K562 (cell line): ENCODE measurements around the gene ANTKMT. TPM values are rescaled to one million over a fixed set of nuclear protein-coding genes. Genes with fewer than 3 reads are reported as not detected.

Experiments used
- CBX1 ChIP-seq: sonication (generic); IDR thresholded peaks from 2 replicates; pipeline ENCODE4 v1.6.1; 2016; ENCODE audit warnings: antibody characterized with exemption, low read depth, mild to moderate bottlenecking
- CSDE1 ChIP-seq, 2 experiments: fragments of 450-650 bp; IDR thresholded peaks; 2 replicates each; pipeline ENCODE4 v1.6.1; 2016; ENCODE audit warnings: mild to moderate bottlenecking in 1 of 2
- CTBP1 ChIP-seq: fragments of 450-650 bp; IDR thresholded peaks from 2 replicates; pipeline ENCODE4 v1.6.1; 2016; ENCODE audit warnings: borderline replicate concordance
- DNMT1 ChIP-seq: fragments of 450-650 bp; IDR thresholded peaks from 2 replicates; pipeline ENCODE4 v1.6.1; 2016; ENCODE audit warnings: antibody characterized with exemption, mild to moderate bottlenecking
- EP400 ChIP-seq: fragments of 450-650 bp; IDR thresholded peaks from 2 replicates; pipeline ENCODE4 v1.6.1; 2017; ENCODE audit warnings: antibody characterized with exemption, mild to moderate bottlenecking, moderate library complexity
- KAT8 ChIP-seq: fragments of 450-650 bp; IDR thresholded peaks from 2 replicates; pipeline ENCODE4 v1.6.1; 2016; ENCODE audit warnings: low read depth, mild to moderate bottlenecking
- L3MBTL2 ChIP-seq: fragments of 450-650 bp; IDR thresholded peaks from 2 replicates; pipeline ENCODE4 v1.6.1; 2016; ENCODE audit warnings: mild to moderate bottlenecking, moderate library complexity
- NCOA6 ChIP-seq: fragments of 450-650 bp; IDR thresholded peaks from 2 replicates; pipeline ENCODE4 v1.6.1; 2017; ENCODE audit warnings: mild to moderate bottlenecking
- OTX1 ChIP-seq: fragments of 450-650 bp; formaldehyde crosslinking; IDR thresholded peaks from 2 replicates; pipeline ENCODE4 v1.4.0; 2022; ENCODE audit warnings: mild to moderate bottlenecking
- RB1 ChIP-seq: fragments of 450-650 bp; IDR thresholded peaks from 2 replicates; pipeline ENCODE4 v1.6.1; 2017; ENCODE audit warnings: low read depth, mild to moderate bottlenecking
- RNF2 ChIP-seq: sonication (generic); IDR thresholded peaks from 2 replicates; pipeline ENCODE4 v1.6.1; 2016
- TBP ChIP-seq: optimal IDR thresholded peaks from 2 replicates; pipeline ENCODE3; 2011; ENCODE audit warnings: low read depth, low read length, improper control_type of control experiment
- polyA plus RNA-seq, 8 experiments: library from polyadenylated mRNA; depleted of rRNA in 4 of 8; stranded (reverse) in 5 of 8; unstranded in 3 of 8; fragments of >200 nt; fragmentation: Nextera tagmentation in 2 of 8; fragmentation: Illumina TruSeq in 1 of 8; extraction: Ambion mirVana in 2 of 8; extraction: Trizol in 1 of 8; gene quantifications; 2 replicates each; pipeline versions ENCODE4 v1.2.1 to v1.2.3, GENCODE V29; 2011 to 2014; ENCODE audit warnings: inconsistent platforms in 1 of 8, missing spikeins in 1 of 8
- total RNA-seq, 7 experiments: library from RNA; depleted of rRNA in 6 of 7; stranded (reverse); fragments of >200 nt in 6 of 7; fragmentation: Illumina TruSeq in 2 of 7; extraction: Trizol in 2 of 7; gene quantifications; 2 replicates each; pipeline versions ENCODE4 v1.2.1 to v1.2.3, GENCODE V29; 2011 to 2021; ENCODE audit warnings: low replicate concordance in 1 of 7
- TF ChIP-seq, protein P1 (sequence below), 2 experiments: fragments of 450-650 bp in 1 of 2; IDR thresholded peaks; 2 replicates each; pipeline ENCODE4 v1.6.1; 2011 to 2017; ENCODE audit warnings: low read depth in 2 of 2, antibody characterized with exemption in 1 of 2, borderline replicate concordance in 1 of 2, low read length in 1 of 2, mild to moderate bottlenecking in 1 of 2, mixed read lengths in 1 of 2; ENCODE audit not compliant: control insufficient read depth in 1 of 2
- TF ChIP-seq, protein P2 (sequence below): fragments of 150-350 bp; conservative IDR thresholded peaks from 2 replicates; pipeline ENCODE4 v1.6.1; 2014; ENCODE audit warnings: low read length
- TF ChIP-seq, protein P3 (sequence below), 2 experiments: fragments of 200-800 bp in 1 of 2; sonication (Bioruptor generic) in 1 of 2; sonication (generic) in 1 of 2; formaldehyde crosslinking in 1 of 2; IDR thresholded peaks in 1 of 2; conservative IDR thresholded peaks in 1 of 2; 2 replicates each; pipeline versions ENCODE4 v1.5.0 to v1.6.1; 2016 to 2020; ENCODE audit warnings: missing compliant biosample characterization in 1 of 2, missing genetic modification characterization in 1 of 2, missing genetic modification reagents in 1 of 2
- TF ChIP-seq, protein P4 (sequence below): sonication (generic); formaldehyde crosslinking; IDR thresholded peaks from 2 replicates; pipeline ENCODE4 v1.4.0; 2020; ENCODE audit warnings: mild to moderate bottlenecking, missing genetic modification reagents
- TF ChIP-seq, protein P5 (sequence below): fragments of 250-450 bp; sonication (Bioruptor Pico); IDR thresholded peaks from 2 replicates; pipeline ENCODE4 v1.8.0; 2022; ENCODE audit warnings: inconsistent platforms

The ANTKMT gene
- total and polyA plus RNA-seq, 9 of the 15 experiments (the other 6 are each of a cell fraction or from before 2014, with no cell fraction given), result 0.58 to 217 (median 19.1) TPM

DNA sequence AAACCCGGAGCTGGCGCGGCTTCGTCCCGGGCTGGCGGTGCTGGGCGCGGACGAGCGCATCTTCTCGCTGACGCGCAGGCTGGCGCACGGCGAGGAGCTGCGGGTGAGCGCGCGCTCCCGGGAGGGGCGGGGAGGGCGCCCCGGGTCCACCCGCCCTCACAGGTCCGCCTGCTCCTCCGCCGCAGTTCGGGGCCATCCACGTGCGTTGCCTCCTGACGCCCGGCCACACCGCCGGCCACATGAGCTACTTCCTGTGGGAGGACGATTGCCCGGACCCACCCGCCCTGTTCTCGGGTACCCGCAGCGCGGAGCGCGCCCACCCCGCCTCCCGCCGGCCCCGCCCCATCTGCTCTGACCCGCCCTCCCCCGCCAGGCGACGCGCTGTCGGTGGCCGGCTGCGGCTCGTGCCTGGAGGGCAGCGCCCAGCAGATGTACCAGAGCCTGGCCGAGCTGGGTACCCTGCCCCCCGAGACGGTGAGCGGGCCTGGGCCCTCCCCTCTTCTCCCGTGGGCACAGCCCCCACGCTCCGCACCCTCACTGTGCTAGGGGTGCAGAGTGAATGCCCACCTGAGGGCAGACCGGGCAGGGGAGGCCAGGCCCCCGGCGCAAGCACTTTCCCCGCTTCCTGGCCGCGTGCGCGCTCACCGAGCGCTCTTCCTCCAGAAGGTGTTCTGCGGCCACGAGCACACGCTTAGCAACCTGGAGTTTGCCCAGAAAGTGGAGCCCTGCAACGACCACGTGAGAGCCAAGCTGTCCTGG, 7.4 kb downstream of the ANTKMT start (continued):
- TF ChIP-seq, protein P1, sequence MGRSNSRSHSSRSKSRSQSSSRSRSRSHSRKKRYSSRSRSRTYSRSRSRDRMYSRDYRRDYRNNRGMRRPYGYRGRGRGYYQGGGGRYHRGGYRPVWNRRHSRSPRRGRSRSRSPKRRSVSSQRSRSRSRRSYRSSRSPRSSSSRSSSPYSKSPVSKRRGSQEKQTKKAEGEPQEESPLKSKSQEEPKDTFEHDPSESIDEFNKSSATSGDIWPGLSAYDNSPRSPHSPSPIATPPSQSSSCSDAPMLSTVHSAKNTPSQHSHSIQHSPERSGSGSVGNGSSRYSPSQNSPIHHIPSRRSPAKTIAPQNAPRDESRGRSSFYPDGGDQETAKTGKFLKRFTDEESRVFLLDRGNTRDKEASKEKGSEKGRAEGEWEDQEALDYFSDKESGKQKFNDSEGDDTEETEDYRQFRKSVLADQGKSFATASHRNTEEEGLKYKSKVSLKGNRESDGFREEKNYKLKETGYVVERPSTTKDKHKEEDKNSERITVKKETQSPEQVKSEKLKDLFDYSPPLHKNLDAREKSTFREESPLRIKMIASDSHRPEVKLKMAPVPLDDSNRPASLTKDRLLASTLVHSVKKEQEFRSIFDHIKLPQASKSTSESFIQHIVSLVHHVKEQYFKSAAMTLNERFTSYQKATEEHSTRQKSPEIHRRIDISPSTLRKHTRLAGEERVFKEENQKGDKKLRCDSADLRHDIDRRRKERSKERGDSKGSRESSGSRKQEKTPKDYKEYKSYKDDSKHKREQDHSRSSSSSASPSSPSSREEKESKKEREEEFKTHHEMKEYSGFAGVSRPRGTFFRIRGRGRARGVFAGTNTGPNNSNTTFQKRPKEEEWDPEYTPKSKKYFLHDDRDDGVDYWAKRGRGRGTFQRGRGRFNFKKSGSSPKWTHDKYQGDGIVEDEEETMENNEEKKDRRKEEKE (IDR thresholded peaks at IDR 0.05; ENCODE audit: borderline replicate concordance in 1 of 2, control insufficient read depth in 1 of 2, low read depth in 2 of 2, low read length in 1 of 2), result no peak
- no peak for TF ChIP-seq CBX1
- no peak for TF ChIP-seq OTX1 (CRISPR knock-in tag)
- peak; percentile 51 for TF ChIP-seq TBP
- no peak for TF ChIP-seq NCOA6
- TF ChIP-seq RB1, result peak; percentile 35; the same call in 1 of the 2 replicates
- no peak for TF ChIP-seq CSDE1 (IDR thresholded peaks at IDR 0.05)
- TF ChIP-seq EP400, result peak; percentile 55; the same call in 1 of the 2 replicates
- TF ChIP-seq, protein P2, sequence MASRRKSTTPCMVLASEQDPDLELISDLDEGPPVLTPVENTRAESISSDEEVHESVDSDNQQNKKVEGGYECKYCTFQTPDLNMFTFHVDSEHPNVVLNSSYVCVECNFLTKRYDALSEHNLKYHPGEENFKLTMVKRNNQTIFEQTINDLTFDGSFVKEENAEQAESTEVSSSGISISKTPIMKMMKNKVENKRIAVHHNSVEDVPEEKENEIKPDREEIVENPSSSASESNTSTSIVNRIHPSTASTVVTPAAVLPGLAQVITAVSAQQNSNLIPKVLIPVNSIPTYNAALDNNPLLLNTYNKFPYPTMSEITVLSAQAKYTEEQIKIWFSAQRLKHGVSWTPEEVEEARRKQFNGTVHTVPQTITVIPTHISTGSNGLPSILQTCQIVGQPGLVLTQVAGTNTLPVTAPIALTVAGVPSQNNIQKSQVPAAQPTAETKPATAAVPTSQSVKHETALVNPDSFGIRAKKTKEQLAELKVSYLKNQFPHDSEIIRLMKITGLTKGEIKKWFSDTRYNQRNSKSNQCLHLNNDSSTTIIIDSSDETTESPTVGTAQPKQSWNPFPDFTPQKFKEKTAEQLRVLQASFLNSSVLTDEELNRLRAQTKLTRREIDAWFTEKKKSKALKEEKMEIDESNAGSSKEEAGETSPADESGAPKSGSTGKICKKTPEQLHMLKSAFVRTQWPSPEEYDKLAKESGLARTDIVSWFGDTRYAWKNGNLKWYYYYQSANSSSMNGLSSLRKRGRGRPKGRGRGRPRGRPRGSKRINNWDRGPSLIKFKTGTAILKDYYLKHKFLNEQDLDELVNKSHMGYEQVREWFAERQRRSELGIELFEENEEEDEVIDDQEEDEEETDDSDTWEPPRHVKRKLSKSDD, result no peak
- TF ChIP-seq, protein P3, sequence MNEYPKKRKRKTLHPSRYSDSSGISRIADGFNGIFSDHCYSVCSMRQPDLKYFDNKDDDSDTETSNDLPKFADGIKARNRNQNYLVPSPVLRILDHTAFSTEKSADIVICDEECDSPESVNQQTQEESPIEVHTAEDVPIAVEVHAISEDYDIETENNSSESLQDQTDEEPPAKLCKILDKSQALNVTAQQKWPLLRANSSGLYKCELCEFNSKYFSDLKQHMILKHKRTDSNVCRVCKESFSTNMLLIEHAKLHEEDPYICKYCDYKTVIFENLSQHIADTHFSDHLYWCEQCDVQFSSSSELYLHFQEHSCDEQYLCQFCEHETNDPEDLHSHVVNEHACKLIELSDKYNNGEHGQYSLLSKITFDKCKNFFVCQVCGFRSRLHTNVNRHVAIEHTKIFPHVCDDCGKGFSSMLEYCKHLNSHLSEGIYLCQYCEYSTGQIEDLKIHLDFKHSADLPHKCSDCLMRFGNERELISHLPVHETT (CRISPR knock-in tag; conservative IDR thresholded peaks at IDR 0.05 in 1 of 2, IDR thresholded peaks at IDR 0.05 in 1 of 2), result 0 out of 4 replicates have a peak, but pooled peaks of 1 of the 2 experiments have one; percentile 39
- peak; percentile 68 for TF ChIP-seq L3MBTL2
- TF ChIP-seq KAT8, result no peak
- no peak for TF ChIP-seq DNMT1
- TF ChIP-seq, protein P4, sequence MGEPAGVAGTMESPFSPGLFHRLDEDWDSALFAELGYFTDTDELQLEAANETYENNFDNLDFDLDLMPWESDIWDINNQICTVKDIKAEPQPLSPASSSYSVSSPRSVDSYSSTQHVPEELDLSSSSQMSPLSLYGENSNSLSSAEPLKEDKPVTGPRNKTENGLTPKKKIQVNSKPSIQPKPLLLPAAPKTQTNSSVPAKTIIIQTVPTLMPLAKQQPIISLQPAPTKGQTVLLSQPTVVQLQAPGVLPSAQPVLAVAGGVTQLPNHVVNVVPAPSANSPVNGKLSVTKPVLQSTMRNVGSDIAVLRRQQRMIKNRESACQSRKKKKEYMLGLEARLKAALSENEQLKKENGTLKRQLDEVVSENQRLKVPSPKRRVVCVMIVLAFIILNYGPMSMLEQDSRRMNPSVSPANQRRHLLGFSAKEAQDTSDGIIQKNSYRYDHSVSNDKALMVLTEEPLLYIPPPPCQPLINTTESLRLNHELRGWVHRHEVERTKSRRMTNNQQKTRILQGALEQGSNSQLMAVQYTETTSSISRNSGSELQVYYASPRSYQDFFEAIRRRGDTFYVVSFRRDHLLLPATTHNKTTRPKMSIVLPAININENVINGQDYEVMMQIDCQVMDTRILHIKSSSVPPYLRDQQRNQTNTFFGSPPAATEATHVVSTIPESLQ, result no peak
- TF ChIP-seq, protein P5, sequence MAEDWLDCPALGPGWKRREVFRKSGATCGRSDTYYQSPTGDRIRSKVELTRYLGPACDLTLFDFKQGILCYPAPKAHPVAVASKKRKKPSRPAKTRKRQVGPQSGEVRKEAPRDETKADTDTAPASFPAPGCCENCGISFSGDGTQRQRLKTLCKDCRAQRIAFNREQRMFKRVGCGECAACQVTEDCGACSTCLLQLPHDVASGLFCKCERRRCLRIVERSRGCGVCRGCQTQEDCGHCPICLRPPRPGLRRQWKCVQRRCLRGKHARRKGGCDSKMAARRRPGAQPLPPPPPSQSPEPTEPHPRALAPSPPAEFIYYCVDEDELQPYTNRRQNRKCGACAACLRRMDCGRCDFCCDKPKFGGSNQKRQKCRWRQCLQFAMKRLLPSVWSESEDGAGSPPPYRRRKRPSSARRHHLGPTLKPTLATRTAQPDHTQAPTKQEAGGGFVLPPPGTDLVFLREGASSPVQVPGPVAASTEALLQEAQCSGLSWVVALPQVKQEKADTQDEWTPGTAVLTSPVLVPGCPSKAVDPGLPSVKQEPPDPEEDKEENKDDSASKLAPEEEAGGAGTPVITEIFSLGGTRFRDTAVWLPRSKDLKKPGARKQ (CRISPR knock-in tag), result no peak
- TF ChIP-seq RNF2, result no peak
- peak; percentile 54; the same call in 1 of the 2 replicates for TF ChIP-seq CTBP1
